ENCODE results near the gene ELOVL7.
"Not testable (repeated sequence)": the region's sequence is repeated elsewhere in the genome, so short reads cannot be mapped to it uniquely, and the experiment has no call there.

Gene ELOVL7

GRCh38 chr5:60795424-60795950, 48.6 kb downstream of the ELOVL7 start:
- DNase-seq (ENCODE audit: low spot score) = not testable (repeated sequence)

DNA sequence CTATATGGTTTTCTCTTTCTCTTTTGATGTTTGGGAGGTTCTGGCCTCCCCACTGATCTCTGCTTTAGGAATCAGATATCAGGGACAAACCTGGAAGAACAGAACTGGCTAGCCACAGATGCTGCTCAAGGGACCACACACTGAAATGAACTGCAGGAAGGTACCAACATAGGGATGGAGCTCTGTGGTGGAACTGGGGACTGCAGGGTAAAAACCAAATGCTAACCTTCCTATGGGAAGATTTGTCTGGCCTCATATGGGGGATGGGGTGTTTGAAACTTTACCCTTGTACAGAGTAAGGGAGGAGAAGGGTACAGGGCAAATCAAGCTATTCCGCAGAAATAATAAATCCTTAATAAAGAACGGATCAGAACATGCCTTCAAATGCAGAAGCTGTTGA, 49.4 kb downstream of the ELOVL7 start:
- DNase-seq (ENCODE audit: low spot score) = no peak

DNA sequence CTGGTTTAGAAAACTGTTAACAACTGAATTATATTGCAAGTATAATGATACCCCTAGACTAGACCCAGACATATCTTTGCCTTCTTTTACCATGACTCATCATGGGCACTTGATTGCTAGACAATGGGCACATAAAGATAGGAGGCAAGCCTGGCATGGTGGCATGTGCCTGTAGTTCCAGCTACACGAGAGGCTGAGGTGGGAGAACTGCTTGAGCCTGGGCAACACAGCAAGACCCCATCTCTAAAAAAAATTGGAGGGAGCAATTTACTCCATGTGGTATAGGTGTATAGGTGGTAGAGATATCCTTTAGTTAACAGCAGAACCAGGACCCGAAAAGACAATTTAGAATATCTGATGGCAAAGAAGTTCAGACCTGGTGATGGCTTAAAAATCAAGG, 51.6 kb downstream of the ELOVL7 start:
- no peak for DNase-seq (ENCODE audit: low spot score)

- DNase-seq (ENCODE audit: low spot score) = no peak
Observed at GRCh38 chr5:60789551-60789950, 54.5 kb downstream of the ELOVL7 start.

DNA sequence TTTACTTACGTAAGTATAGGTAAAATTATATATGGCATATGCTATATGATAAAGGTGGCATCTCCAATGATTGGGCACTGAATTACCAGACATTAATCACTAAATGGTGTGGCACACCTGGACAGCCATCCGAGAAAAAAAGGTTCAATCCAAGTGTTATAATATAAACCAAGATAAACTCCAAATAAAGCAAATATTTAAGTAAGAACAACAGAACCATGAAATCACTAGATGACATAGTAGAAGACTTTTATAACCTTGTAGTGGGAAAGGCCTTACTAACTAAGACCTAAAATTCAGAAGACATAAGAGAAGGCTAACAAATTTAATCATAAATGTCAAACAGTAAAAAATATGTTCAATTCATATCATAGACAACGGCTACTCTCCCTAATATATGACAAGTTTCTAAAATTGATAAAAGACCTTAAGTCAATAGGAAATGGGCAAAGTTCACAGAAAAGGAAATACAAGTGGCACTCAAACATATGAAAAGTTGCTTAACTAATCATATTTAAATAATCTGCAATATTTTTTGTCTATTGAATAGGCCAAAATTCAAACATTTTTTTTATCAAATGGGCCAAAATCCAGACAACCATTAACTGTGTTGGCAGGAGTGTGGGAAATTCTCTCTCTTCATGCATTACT, 55.1 kb downstream of the ELOVL7 start:
- no peak for DNase-seq (ENCODE audit: low spot score)

DNA sequence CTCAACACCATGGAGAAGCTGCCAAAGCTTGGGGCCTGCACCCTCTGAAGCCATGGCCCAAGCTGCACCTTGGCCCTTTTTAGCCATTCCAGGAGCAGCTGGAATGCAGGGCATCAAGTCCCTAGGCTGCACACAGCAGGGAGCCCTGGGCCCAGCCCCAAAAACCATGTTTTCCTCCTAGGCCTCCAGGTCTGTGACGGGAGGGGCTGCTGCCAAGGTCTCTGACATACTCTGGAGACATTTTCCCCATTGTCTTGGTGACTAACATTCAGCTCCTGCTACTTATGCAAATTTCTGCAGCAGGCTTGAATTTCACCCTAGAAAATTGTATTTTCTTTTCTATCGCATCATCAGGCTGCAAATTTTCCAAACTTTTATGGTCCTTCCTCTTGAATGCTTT, 64.6 kb downstream of the ELOVL7 start:
- DNase-seq (ENCODE audit: low spot score) = no peak

- DNase-seq (ENCODE audit: low spot score) = no peak
Observed at GRCh38 chr5:60776343-60776742, 67.7 kb downstream of the ELOVL7 start.

GRCh38 chr5:60765019-60765709, 78.9 kb downstream of the ELOVL7 start:
- no peak for DNase-seq (ENCODE audit: low spot score)

- DNase-seq (ENCODE audit: low spot score) = no peak
Observed at GRCh38 chr5:60763061-60763460, 81.0 kb downstream of the ELOVL7 start.

DNA sequence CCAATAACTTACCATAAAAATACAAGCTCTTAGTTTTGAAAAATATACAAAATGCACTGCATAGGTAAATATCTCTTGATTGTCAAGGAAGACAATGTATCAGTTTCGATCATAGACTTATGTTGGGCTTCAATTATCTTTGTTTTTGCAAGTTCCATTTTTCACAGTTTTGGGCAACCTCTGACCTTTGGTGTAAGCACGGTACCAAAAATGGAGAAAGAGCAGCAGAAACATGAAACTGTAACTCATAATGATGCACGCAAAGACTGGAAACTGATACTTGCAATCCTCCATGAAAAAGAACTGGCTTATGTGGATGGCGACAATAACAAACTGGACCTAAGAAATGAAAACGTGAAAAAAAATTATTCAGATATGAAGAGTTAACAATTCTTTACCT, 89.6 kb downstream of the ELOVL7 start:
- no peak for DNase-seq (ENCODE audit: low spot score)

DNA sequence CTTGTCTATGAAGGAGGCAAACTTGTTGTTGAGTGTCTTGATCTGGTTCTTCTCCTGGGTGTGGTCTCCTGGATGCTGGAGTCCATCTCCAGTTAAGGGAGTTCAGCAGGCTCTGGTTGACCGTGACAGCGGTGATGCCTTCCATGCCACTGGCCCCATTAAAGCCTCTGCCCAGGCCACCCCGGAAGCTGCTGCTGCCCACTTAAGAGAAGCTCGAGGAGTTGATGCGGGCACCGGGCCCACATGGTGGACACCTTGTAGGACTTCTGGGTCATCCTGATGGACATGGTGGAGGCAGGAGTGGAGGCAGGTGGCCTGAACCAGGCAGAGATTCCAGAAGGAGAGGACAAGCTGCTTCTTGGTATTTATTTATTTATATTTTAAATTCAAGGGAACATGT, 99.4 kb downstream of the ELOVL7 start:
- no peak for DNase-seq (ENCODE audit: low spot score)

DNA sequence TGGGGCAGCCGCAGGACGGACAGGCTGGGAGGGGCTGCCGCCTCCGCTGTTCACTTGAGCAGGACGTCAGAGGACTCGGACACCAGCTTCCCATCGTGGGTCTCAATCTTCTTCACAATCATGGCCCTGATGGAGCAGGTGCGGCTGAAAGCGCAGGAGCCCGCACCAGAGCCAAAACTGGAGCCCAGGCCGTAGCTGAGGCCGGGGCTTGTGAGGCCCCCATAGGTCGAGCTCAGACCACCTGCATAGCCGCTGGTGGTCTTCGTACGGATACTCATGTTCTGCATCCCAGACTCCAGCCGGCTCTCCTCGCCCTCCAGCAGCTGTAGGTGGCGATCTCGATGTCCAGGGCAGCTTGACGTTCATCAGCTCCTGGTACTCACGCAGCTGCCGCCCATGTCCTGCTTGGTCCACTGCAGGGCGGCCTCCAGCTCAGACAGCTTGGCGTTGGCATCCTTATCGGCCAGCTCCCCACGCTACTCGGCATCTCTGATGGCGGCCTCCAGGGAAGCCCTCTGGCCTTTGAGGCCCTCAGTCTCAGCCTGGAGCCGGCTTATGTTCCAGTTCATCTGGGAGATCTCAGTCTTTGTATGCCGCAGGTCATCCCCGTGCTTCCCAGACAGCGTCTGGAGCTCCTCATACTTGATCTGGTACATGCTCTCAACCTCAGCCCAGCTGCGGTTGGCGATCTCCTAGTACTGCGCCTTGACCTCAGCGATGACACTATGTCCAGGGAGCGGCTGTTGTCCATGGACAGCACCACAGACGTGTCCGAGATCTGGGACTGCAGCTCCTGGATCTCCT, 100.4 kb downstream of the ELOVL7 start:
- no peak for DNase-seq (ENCODE audit: low spot score)

DNA sequence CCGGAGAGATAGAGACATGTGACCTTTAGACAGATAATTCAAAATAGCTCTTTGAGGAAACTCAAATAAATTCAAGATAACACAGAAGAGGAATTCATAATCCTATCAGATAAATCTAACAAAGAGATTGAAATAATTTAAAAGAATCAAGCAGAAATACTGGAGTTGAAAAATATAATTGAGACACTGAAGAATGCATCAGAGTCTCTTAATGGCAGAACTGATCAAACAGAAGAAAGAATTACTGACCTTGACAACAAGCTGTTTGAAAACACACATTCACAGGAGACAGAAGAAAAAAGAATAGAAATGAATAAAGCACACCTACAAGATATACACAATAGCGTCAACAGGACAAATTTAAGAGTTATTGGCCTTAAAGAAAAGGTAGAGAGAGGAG, 103.7 kb downstream of the ELOVL7 start:
- no peak for DNase-seq (ENCODE audit: low spot score)

DNA sequence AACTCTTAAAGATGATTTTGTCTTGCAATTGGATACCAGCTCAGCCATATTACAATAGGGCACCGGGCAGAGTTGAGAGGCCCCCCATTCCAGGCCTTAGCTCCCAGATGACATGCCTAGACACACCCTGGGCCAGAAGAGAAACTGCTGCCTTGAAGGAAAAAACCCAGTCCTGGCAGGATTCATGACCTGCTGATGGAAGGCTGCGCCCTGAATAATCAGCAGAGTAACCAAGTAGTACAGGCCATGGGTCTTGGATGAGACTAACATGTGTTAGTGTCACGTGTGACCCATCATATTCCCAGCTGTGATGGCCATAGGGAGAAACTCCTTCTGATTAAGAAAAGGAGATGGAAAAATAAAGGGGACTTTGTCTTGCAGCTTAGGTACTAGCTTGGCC, 105.1 kb downstream of the ELOVL7 start:
- no peak for DNase-seq (ENCODE audit: low spot score)

DNA sequence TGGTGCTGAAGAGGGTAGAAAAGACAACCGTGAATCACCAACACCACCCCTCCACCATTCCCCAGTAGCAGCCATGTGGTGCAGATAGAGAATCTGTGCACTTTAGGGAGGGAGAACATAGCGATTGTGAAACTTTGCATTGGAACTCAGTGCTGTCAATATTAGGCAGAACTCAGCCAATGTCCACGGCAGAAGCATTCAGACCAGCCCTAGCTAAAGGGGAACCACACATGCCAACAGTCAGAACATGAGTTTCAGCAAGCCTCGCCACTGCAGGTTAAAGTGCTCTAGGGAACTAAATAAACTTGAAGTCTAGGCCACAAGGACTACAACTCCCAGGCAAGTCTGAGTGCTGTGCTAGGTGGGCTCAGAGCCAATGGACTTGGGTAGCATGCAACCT, 105.6 kb downstream of the ELOVL7 start:
- no peak for DNase-seq (ENCODE audit: low spot score)

DNA sequence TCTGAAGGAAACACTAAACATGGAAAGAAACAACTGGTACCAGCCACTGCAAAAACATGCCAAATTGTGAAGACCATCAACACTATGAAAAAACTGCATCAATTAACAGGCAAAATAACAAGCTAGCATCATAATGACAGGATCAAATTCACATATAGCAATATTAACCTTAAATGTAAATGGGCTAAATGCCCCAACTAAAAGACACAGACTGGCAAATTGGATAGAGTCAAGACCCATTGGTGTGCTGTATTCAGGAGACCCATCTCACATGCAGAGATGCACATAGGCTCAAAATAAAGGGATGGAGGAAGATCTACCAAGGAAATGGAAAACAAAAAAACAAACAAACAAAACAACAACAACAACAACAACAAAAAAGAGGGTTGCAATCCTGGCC, 113.2 kb downstream of the ELOVL7 start:
- DNase-seq (ENCODE audit: low spot score) = not testable (repeated sequence)

- DNase-seq (ENCODE audit: low spot score) = no peak
Observed at GRCh38 chr5:60727033-60727679, 116.9 kb downstream of the ELOVL7 start.

GRCh38 chr5:60724126-60724525, 119.9 kb downstream of the ELOVL7 start:
- no peak for DNase-seq (ENCODE audit: low spot score)

DNA sequence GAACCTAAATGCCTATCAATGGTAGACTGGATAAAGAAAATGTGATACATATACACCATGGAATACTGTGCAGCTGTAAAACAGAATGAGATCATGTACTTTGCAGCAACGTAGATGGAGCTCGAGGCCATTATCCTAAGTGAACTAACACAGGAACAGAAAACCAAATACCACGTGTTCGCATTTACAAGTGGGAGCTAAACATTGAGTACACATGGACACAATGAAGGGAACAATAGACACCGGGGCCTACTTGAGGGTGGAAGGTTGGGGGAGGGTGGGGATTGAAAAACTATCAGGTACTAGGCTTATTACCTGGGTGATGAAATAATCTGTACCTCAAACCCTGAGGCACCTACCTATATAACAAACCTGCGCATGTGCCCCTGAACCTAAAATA, 121.7 kb downstream of the ELOVL7 start:
- DNase-seq (ENCODE audit: low spot score) = no peak

DNA sequence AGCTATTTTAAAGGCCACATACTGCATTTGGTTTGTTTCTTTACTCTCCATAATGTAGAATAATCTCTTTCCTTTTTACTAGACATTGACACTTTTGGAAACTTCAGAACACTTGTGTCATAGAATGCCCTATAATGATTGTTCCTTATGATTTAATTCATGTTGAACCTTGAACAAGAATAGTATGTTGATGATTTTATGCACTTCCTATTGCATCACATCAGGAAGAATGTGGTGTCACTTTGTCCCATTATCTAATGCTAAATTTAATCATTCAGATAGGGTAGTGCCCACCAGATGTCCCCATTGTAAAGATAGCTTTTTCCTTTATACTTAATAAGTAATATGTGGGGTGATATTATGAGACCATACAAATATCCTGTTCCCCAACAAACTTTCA, 124.7 kb downstream of the ELOVL7 start:
- no peak for DNase-seq (ENCODE audit: low spot score)

DNA sequence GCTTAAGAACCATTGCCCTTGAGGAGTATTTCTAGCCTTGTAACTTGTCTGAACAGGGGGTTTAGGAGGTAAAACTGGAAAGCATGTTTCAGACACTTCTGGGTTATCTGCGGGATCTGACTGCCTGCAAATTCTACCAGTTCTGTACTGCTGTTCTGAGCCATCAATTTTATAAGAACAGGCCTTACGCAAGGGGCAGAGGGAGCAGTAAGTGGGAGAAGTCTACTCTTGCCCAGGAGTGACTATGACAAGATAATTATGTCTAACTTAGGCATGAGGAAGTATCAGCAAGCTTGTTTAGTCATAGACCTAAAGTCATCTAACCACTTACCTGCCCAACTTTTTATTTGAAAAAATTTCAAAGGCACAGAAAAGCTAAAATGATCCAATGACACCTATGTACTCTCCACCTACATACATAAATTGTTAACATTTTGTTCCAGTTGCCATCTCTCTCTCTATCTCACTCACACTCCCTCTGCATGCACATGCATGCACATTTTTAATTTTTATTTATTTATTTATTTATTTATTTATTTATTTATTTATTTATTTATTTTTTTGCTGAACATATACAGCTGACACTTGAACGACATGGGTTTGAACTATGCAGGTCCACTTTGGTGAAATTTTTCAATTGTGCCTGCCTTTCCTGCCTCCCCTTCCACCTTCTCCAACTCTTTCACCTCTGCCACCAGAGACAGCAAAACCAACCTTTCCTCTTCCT, 125.7 kb downstream of the ELOVL7 start:
- DNase-seq (ENCODE audit: low spot score) = no peak
